ENCODE results near the gene MAMDC2. TPM values are rescaled to one million over a fixed set of nuclear protein-coding genes. Genes with fewer than 3 reads are reported as not detected.

Gene MAMDC2
- total and polyA plus RNA-seq, 2 of the 4 experiments (the other 2 are of a cell fraction), result 5.0 to 5.2 TPM

DNA sequence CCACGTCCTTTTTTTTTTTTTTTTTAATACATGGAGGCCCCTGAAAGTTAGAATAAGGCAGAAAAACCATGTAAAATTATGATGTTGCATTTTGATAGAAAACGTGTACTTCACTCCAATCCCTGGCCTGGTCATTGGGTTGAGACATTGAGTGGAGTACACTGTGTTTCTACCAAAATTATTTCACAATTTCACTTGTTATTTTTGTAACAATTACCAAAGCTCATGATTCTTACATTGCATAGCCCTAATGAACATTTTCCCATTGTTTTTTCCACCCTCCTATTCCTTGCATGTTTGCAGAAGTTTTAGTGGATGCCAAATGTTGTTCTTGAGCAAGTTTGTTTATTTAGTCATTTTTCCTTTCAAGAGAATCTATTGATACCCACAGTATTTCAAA, 21.9 kb downstream of the MAMDC2 start:
- H3K36me3 ChIP-seq (ENCODE audit: control insufficient read depth, insufficient read depth, low read length), result no peaks in the 10 kb centered on the region
- TF ChIP-seq CEBPB (IDR thresholded peaks at IDR 0.05; ENCODE audit: low read depth, low read length) (no peak), MAZ (IDR thresholded peaks at IDR 0.05; ENCODE audit: borderline replicate concordance, low read depth, low read length) (no peak), FOS (IDR thresholded peaks at IDR 0.05; ENCODE audit: low read depth, low read length) (no peak), MXI1 (IDR thresholded peaks at IDR 0.05; ENCODE audit: borderline replicate concordance, low read depth, low read length) (no peak), CHD1 (IDR thresholded peaks at IDR 0.05; ENCODE audit: low read depth, low read length) (no peak), BHLHE40 (IDR thresholded peaks at IDR 0.05; ENCODE audit: low read depth, low read length) (no peak), POLR2A (IDR thresholded peaks at IDR 0.05; ENCODE audit: low read depth, low read length) (no peak), RCOR1 (IDR thresholded peaks at IDR 0.05; ENCODE audit: insufficient replicate concordance, low read length) (no peak), RAD21 (IDR thresholded peaks at IDR 0.05; ENCODE audit: low read length) (no peak), NFE2L2 (IDR thresholded peaks at IDR 0.05; ENCODE audit: low read depth, low read length) (no peak), MAFK (IDR thresholded peaks at IDR 0.05; ENCODE audit: low read depth, low read length) (no peak), SMC3 (IDR thresholded peaks at IDR 0.05; ENCODE audit: low read depth, low read length) (no peak)
- TF ChIP-seq, protein P1, sequence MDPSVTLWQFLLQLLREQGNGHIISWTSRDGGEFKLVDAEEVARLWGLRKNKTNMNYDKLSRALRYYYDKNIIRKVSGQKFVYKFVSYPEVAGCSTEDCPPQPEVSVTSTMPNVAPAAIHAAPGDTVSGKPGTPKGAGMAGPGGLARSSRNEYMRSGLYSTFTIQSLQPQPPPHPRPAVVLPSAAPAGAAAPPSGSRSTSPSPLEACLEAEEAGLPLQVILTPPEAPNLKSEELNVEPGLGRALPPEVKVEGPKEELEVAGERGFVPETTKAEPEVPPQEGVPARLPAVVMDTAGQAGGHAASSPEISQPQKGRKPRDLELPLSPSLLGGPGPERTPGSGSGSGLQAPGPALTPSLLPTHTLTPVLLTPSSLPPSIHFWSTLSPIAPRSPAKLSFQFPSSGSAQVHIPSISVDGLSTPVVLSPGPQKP (IDR thresholded peaks at IDR 0.05; ENCODE audit: borderline replicate concordance, low read depth, low read length), result no peak
- TF ChIP-seq, protein P2, sequence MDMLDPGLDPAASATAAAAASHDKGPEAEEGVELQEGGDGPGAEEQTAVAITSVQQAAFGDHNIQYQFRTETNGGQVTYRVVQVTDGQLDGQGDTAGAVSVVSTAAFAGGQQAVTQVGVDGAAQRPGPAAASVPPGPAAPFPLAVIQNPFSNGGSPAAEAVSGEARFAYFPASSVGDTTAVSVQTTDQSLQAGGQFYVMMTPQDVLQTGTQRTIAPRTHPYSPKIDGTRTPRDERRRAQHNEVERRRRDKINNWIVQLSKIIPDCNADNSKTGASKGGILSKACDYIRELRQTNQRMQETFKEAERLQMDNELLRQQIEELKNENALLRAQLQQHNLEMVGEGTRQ (IDR thresholded peaks at IDR 0.05; ENCODE audit: low read depth, low read length), result no peak
- no peak overlapping the region for H3K23ac ChIP-seq (ENCODE audit: low read depth, low read length)
- in situ Hi-C loops (cut with MboI; ENCODE audit: low sequenced_read_pairs), result no loop called here
- H3K4ac ChIP-seq (ENCODE audit: low read depth, low read length), result no peak overlapping the region
- no peaks in the 10 kb centered on the region for H3K9me1 ChIP-seq (ENCODE audit: insufficient read depth, low read length)
- no peak for DNase-seq
- H3K4me2 ChIP-seq (ENCODE audit: low read depth, low read length), result no peak overlapping the region
- no CpG with 5 or more reads among the region's 2 CpGs for WGBS, 2 experiments (ENCODE audit: extremely low coverage in 2 of 2, insufficient read length in 1 of 2)
- no peak overlapping the region for H2BK120ac ChIP-seq (ENCODE audit: low read depth, low read length)
- H2BK5ac ChIP-seq (ENCODE audit: low read depth, low read length, poor library complexity, severe bottlenecking), result no peak overlapping the region
- CTCF ChIA-PET, result interaction anchor here (0.9 kb wide), 1 partner anchor 38 kb away, joined by 3 read pairs; no protein-coding TSS in a partner anchor
- dilution Hi-C loops (cut with HindIII; ENCODE audit: low sequenced_read_pairs, unreplicated experiment), result no loop called here
- no peaks in the 10 kb centered on the region for H3K27me3 ChIP-seq (ENCODE audit: control insufficient read depth, insufficient read depth, low read length)
- no peak overlapping the region for H3K27ac ChIP-seq (ENCODE audit: insufficient read depth, low read length)
- H4K91ac ChIP-seq (ENCODE audit: insufficient read depth, low read depth, low read length), result no peak overlapping the region
- H3K79me1 ChIP-seq (ENCODE audit: low read depth in 1 of 2, low read length in 2 of 2), result no peaks in the 10 kb centered on the region
- no TSS peak for BruUV-seq (replicated peaks)
- no peak overlapping the region for H3K14ac ChIP-seq (replicated peaks; ENCODE audit: low read depth, low read length)
- H2AK5ac ChIP-seq (ENCODE audit: low read depth, low read length), result no peak overlapping the region
- H4K8ac ChIP-seq (ENCODE audit: low read depth in 2 of 2, low read length in 2 of 2), result no peak overlapping the region
- H2AFZ ChIP-seq (replicated peaks; ENCODE audit: low read length, poor library complexity), result no peak overlapping the region
- H2AK9ac ChIP-seq (replicated peaks; ENCODE audit: low read depth, low read length, poor library complexity), result no peak overlapping the region
- H3K18ac ChIP-seq (ENCODE audit: low read depth, low read length), result no peak overlapping the region
- no peak overlapping the region for H2BK15ac ChIP-seq (ENCODE audit: low read depth, low read length)
- no peaks in the 10 kb centered on the region for H3K4me1 ChIP-seq (ENCODE audit: control insufficient read depth, insufficient read depth, low read length)
- no peak overlapping the region for H3K4me3 ChIP-seq (ENCODE audit: insufficient read depth, low read depth, low read length)
- no peak overlapping the region for H3K9ac ChIP-seq (ENCODE audit: low read depth, low read length)
- POLR2A ChIA-PET (ENCODE audit: unreplicated experiment), result interaction anchor here (0.6 to 1.0 kb wide), 2 partner anchors 9 to 97 kb away, joined by 3 read pairs; no protein-coding TSS in a partner anchor
- H4K5ac ChIP-seq (ENCODE audit: low read depth, low read length), result no peak overlapping the region
- no peak for ATAC-seq (ENCODE audit: low read depth)
- H2BK20ac ChIP-seq (ENCODE audit: low read depth, low read length), result no peak overlapping the region
- intact Hi-C loops (cut with micrococcal nuclease), result no loop called here
- no peaks in the 10 kb centered on the region for H4K20me1 ChIP-seq (ENCODE audit: insufficient read depth, low read length)
- no peak overlapping the region for H3K56ac ChIP-seq (ENCODE audit: extremely low read depth, insufficient read depth, low read length)
- no peaks in the 10 kb centered on the region for H3K9me3 ChIP-seq (ENCODE audit: control insufficient read depth, insufficient read depth, low read length)

Measured in IMR-90 (cell line).